ENCODE measurements around the gene MADCAM1.

The MADCAM1 gene

DNA sequence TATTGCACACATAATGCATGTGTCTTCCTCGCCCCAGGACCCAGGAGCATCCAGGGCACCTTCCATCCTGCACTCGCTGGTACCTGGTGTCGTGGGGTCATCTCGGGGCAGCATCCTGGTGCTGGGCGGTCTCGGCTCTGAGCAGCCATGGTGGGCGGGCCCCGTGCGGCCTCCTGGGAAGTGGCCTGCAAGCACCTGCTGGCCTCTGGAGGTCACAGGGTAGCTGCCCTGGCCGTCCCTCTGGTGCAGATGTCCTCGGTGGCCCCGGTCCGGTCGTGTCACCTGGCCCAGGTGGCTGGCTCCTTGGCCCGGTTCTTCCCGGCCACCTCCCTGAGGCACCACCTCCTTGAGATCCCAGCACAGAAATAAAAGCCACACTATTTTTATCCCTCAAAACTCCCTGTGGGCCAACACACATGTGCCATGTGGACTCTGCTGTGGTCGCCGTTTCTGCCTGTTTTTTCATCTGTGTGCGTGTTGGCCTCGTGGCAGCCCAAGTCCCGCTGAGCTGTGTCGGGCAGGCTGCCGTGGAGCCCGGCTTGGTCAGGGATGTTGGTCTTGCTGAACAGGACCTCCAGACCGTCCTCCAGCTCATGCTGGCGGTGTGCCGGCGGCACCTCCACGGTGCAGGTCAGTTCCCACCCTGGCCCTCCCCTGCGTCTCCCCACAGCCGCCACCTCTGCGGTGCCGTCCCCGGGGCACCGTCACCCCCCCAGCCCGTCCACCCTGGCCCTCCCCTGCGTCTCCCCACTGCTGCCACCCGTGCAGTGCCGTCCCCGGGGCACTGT lies 42.5 kb downstream of the MADCAM1 start:
- TF ChIP-seq, protein P1, sequence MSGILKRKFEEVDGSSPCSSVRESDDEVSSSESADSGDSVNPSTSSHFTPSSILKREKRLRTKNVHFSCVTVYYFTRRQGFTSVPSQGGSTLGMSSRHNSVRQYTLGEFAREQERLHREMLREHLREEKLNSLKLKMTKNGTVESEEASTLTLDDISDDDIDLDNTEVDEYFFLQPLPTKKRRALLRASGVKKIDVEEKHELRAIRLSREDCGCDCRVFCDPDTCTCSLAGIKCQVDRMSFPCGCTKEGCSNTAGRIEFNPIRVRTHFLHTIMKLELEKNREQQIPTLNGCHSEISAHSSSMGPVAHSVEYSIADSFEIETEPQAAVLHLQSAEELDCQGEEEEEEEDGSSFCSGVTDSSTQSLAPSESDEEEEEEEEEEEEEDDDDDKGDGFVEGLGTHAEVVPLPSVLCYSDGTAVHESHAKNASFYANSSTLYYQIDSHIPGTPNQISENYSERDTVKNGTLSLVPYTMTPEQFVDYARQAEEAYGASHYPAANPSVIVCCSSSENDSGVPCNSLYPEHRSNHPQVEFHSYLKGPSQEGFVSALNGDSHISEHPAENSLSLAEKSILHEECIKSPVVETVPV (CRISPR knock-in tag; IDR thresholded peaks at IDR 0.05) = no peak
- no peak for TF ChIP-seq TOX (CRISPR knock-in tag; IDR thresholded peaks at IDR 0.05; ENCODE audit: borderline replicate concordance)
- no peak for TF ChIP-seq ZC3H10 (CRISPR knock-in tag; IDR thresholded peaks at IDR 0.05)
- no peak for TF ChIP-seq ARNTL (CRISPR knock-in tag; IDR thresholded peaks at IDR 0.05; ENCODE audit: borderline replicate concordance, low read depth)
- TF ChIP-seq OSR1 (CRISPR knock-in tag; IDR thresholded peaks at IDR 0.05) = no peak
- TF ChIP-seq TCF4 (CRISPR knock-in tag; IDR thresholded peaks at IDR 0.05; ENCODE audit: borderline replicate concordance) = no peak
- TF ChIP-seq, protein P2, sequence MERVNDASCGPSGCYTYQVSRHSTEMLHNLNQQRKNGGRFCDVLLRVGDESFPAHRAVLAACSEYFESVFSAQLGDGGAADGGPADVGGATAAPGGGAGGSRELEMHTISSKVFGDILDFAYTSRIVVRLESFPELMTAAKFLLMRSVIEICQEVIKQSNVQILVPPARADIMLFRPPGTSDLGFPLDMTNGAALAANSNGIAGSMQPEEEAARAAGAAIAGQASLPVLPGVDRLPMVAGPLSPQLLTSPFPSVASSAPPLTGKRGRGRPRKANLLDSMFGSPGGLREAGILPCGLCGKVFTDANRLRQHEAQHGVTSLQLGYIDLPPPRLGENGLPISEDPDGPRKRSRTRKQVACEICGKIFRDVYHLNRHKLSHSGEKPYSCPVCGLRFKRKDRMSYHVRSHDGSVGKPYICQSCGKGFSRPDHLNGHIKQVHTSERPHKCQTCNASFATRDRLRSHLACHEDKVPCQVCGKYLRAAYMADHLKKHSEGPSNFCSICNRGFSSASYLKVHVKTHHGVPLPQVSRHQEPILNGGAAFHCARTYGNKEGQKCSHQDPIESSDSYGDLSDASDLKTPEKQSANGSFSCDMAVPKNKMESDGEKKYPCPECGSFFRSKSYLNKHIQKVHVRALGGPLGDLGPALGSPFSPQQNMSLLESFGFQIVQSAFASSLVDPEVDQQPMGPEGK (CRISPR knock-in tag; IDR thresholded peaks at IDR 0.05; ENCODE audit: borderline replicate concordance) = no peak
- no peak for TF ChIP-seq PPARA (CRISPR knock-in tag; IDR thresholded peaks at IDR 0.05; ENCODE audit: borderline replicate concordance)
- no peak for TF ChIP-seq SNAI2 (CRISPR knock-in tag; IDR thresholded peaks at IDR 0.05)
- TF ChIP-seq ESRRG (CRISPR knock-in tag; IDR thresholded peaks at IDR 0.05) = no peak
- TF ChIP-seq RARB (CRISPR knock-in tag; IDR thresholded peaks at IDR 0.05) = no peak
- no peak for ATAC-seq

DNA sequence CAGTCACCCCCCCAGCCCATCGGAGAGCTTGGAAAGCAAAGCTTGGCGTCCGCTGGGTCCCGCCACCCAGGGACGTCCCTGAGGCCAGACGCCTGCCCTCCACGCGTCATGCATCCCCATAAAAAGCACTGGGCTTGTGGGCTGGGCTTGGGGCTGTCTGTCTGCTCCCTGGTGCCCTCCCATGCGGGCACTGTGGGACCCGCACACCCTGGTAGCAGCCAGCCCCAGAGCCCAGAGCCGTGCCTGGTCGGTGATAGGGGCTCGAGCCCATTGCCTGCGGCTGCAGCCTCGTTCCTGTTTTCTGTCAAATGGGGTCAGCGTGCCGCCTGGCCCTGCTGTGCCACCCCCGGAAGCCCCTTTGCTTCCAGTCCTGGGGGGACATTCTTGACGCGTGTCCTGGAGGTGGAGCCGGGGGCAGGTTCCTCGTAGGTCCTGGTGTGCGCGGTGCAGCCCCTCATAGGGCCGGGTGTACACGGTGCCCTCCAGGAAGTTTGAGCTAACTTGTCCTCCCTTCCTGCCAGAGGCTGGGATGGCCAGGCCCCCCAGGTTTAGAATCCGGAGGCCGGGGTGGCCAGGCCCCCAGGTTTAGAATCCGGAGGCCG lies 43.2 kb downstream of the MADCAM1 start:
- no peak for ATAC-seq
- no peak for TF ChIP-seq SNAI2 (CRISPR knock-in tag; IDR thresholded peaks at IDR 0.05)
- TF ChIP-seq, protein P1 (CRISPR knock-in tag; IDR thresholded peaks at IDR 0.05) = no peak
- no peak for TF ChIP-seq RARB (CRISPR knock-in tag; IDR thresholded peaks at IDR 0.05)
- no peak for TF ChIP-seq TCF4 (CRISPR knock-in tag; IDR thresholded peaks at IDR 0.05; ENCODE audit: borderline replicate concordance)
- TF ChIP-seq ZNF70 (CRISPR knock-in tag; IDR thresholded peaks at IDR 0.05) = no peak
- TF ChIP-seq ZFP3 (CRISPR knock-in tag; IDR thresholded peaks at IDR 0.05) = no peak
- no peak for TF ChIP-seq ZNF8 (CRISPR knock-in tag; IDR thresholded peaks at IDR 0.05)
- TF ChIP-seq, protein P2 (CRISPR knock-in tag; IDR thresholded peaks at IDR 0.05; ENCODE audit: borderline replicate concordance) = no peak
- TF ChIP-seq ISL1 (CRISPR knock-in tag; IDR thresholded peaks at IDR 0.05) = no peak
- TF ChIP-seq, protein P3, sequence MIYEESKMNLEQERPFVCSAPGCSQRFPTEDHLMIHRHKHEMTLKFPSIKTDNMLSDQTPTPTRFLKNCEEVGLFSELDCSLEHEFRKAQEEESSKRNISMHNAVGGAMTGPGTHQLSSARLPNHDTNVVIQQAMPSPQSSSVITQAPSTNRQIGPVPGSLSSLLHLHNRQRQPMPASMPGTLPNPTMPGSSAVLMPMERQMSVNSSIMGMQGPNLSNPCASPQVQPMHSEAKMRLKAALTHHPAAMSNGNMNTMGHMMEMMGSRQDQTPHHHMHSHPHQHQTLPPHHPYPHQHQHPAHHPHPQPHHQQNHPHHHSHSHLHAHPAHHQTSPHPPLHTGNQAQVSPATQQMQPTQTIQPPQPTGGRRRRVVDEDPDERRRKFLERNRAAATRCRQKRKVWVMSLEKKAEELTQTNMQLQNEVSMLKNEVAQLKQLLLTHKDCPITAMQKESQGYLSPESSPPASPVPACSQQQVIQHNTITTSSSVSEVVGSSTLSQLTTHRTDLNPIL (CRISPR knock-in tag; IDR thresholded peaks at IDR 0.05; ENCODE audit: low read depth) = no peak
- TF ChIP-seq, protein P4, sequence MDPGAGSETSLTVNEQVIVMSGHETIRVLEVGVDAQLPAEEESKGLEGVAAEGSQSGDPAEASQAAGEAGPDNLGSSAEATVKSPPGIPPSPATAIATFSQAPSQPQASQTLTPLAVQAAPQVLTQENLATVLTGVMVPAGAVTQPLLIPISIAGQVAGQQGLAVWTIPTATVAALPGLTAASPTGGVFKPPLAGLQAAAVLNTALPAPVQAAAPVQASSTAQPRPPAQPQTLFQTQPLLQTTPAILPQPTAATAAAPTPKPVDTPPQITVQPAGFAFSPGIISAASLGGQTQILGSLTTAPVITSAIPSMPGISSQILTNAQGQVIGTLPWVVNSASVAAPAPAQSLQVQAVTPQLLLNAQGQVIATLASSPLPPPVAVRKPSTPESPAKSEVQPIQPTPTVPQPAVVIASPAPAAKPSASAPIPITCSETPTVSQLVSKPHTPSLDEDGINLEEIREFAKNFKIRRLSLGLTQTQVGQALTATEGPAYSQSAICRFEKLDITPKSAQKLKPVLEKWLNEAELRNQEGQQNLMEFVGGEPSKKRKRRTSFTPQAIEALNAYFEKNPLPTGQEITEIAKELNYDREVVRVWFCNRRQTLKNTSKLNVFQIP (CRISPR knock-in tag; IDR thresholded peaks at IDR 0.05; ENCODE audit: borderline replicate concordance, low read depth) = no peak
- TF ChIP-seq TOX (CRISPR knock-in tag; IDR thresholded peaks at IDR 0.05; ENCODE audit: borderline replicate concordance) = no peak
- TF ChIP-seq ZC3H10 (CRISPR knock-in tag; IDR thresholded peaks at IDR 0.05) = no peak
- TF ChIP-seq ESRRG (CRISPR knock-in tag; IDR thresholded peaks at IDR 0.05) = no peak
- no peak for TF ChIP-seq CSDC2 (CRISPR knock-in tag; IDR thresholded peaks at IDR 0.05)
- TF ChIP-seq GLIS3 (CRISPR knock-in tag; IDR thresholded peaks at IDR 0.05) = no peak
- no peak for TF ChIP-seq BACH2 (CRISPR knock-in tag; IDR thresholded peaks at IDR 0.05; ENCODE audit: borderline replicate concordance)
- TF ChIP-seq, protein P5, sequence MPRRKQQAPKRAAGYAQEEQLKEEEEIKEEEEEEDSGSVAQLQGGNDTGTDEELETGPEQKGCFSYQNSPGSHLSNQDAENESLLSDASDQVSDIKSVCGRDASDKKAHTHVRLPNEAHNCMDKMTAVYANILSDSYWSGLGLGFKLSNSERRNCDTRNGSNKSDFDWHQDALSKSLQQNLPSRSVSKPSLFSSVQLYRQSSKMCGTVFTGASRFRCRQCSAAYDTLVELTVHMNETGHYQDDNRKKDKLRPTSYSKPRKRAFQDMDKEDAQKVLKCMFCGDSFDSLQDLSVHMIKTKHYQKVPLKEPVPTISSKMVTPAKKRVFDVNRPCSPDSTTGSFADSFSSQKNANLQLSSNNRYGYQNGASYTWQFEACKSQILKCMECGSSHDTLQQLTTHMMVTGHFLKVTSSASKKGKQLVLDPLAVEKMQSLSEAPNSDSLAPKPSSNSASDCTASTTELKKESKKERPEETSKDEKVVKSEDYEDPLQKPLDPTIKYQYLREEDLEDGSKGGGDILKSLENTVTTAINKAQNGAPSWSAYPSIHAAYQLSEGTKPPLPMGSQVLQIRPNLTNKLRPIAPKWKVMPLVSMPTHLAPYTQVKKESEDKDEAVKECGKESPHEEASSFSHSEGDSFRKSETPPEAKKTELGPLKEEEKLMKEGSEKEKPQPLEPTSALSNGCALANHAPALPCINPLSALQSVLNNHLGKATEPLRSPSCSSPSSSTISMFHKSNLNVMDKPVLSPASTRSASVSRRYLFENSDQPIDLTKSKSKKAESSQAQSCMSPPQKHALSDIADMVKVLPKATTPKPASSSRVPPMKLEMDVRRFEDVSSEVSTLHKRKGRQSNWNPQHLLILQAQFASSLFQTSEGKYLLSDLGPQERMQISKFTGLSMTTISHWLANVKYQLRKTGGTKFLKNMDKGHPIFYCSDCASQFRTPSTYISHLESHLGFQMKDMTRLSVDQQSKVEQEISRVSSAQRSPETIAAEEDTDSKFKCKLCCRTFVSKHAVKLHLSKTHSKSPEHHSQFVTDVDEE (CRISPR knock-in tag; IDR thresholded peaks at IDR 0.05) = no peak
- TF ChIP-seq OSR1 (CRISPR knock-in tag; IDR thresholded peaks at IDR 0.05) = no peak
